A673 (cell line): ENCODE results near the gene TMEM61. TPM values are rescaled to one million over a fixed set of nuclear protein-coding genes. Genes with fewer than 3 reads are reported as not detected.

Source experiments
- BruUV-seq: library from RNA; stranded (reverse); fragments of 400-500 nt; replicated peaks from 2 replicates; lab custom pipeline; 2021; lab: Mats Ljungman, UMichigan
- CTCF ChIA-PET: fragments of 300-600 bp; sonication (Branson Sonifier 250); formaldehyde crosslinking; loops from one replicate; lab custom pipeline; 2022; ENCODE audit warnings: antibody characterized with exemption; lab: Charles Lee
- POLR2A ChIA-PET: fragments of 300-600 bp; sonication (Branson Sonifier 250); formaldehyde crosslinking; loops from one replicate; lab custom pipeline; 2022; ENCODE audit warnings: antibody characterized with exemption; ENCODE audit not compliant: low non-redundant PET; lab: Charles Lee
- DNase-seq: peaks from one replicate; pipeline ENCODE4 v3.0.0-alpha.2; 2015; ENCODE audit warnings: low spot score
- H3K27ac ChIP-seq: fragments of 200-600 bp; sonication (generic); 2 replicates; pipeline ENCODE4 v1.5.1; 2016; ENCODE audit warnings: mixed run types, low read depth, mild to moderate bottlenecking, mixed read lengths, antibody characterized with exemption, low read length; ENCODE audit not compliant: poor library complexity, severe bottlenecking
- H3K27me3 ChIP-seq: fragments of 200-600 bp; sonication (generic); replicated peaks from 2 replicates; pipeline ENCODE4 v1.6.1; 2017; ENCODE audit warnings: mixed run types, low read depth, mild to moderate bottlenecking, mixed read lengths, antibody characterized with exemption, low read length; ENCODE audit not compliant: insufficient read depth, poor library complexity
- H3K36me3 ChIP-seq: fragments of 200-600 bp; sonication (generic); 2 replicates; pipeline ENCODE4 v1.6.1; 2016; ENCODE audit warnings: mixed run types, mild to moderate bottlenecking, mixed read lengths, antibody characterized with exemption, low read length; ENCODE audit not compliant: insufficient read depth, poor library complexity, severe bottlenecking
- H3K4me1 ChIP-seq: fragments of 200-600 bp; sonication (generic); 2 replicates; pipeline ENCODE4 v1.6.1; 2017; ENCODE audit warnings: mixed run types, mild to moderate bottlenecking, mixed read lengths, antibody characterized with exemption, low read length; ENCODE audit not compliant: insufficient read depth, poor library complexity, severe bottlenecking
- H3K4me3 ChIP-seq: fragments of 200-600 bp; sonication (generic); 2 replicates; pipeline ENCODE4 v1.5.1; 2016; ENCODE audit warnings: low read depth, mixed run types, mild to moderate bottlenecking, mixed read lengths, low read length; ENCODE audit not compliant: poor library complexity, severe bottlenecking
- H3K9me3 ChIP-seq: fragments of 200-600 bp; sonication (generic); 2 replicates; pipeline ENCODE4 v1.6.1; 2016; ENCODE audit warnings: mixed run types, low read depth, mild to moderate bottlenecking, mixed read lengths, antibody characterized with exemption, low read length; ENCODE audit not compliant: poor library complexity, severe bottlenecking
- CTCF ChIP-seq: fragments of 300-800, 200-600 bp; sonication (generic); conservative IDR thresholded peaks from 2 replicates; pipeline ENCODE4 v1.5.1; 2017; ENCODE audit warnings: low read depth, mild to moderate bottlenecking, antibody characterized with exemption, low read length, moderate library complexity, mixed read lengths
- EZH2 ChIP-seq: fragments of 200-600 bp; sonication (generic); IDR thresholded peaks from 2 replicates; pipeline ENCODE4 v1.6.1; 2017; ENCODE audit warnings: borderline replicate concordance, low read depth, mild to moderate bottlenecking, mixed read lengths, antibody characterized with exemption, low read length; ENCODE audit not compliant: poor library complexity, severe bottlenecking
- intact Hi-C: fragments of 100-400 bp; cut with micrococcal nuclease; formaldehyde crosslinking; loops from one replicate; pipeline ENCODE4 v1.10.0; 2022; ENCODE audit not compliant: unreplicated experiment
- total RNA-seq: library from RNA; stranded (reverse); gene quantifications from 2 replicates; pipeline ENCODE4 v1.2.3, GENCODE V29; 2021

TMEM61 gene
- total RNA-seq, 1 experiment from 2014 or later, result not detected

GRCh38 chr1:55041613-55042012 is 61.2 kb downstream of the TMEM61 start:
- H3K36me3 ChIP-seq, result peaks cover 29% of the 10 kb centered on the region
- intact Hi-C loops, result no loop called here
- no peaks in the 10 kb centered on the region for H3K9me3 ChIP-seq
- peak overlapping the region; percentile 83 for H3K4me3 ChIP-seq
- H3K27ac ChIP-seq, result no peak overlapping the region
- no peak for TF ChIP-seq CTCF
- TF ChIP-seq EZH2, result no peak
- peaks cover 19% of the 10 kb centered on the region for H3K4me1 ChIP-seq
- CTCF ChIA-PET, result interaction anchor here (0.6 kb wide), 1 partner anchor 20 kb away, joined by 3 read pairs; no protein-coding TSS in a partner anchor
- DNase-seq, result no peak
- H3K27me3 ChIP-seq, result no peaks in the 10 kb centered on the region
- POLR2A ChIA-PET, result no interaction called here
- BruUV-seq, result no TSS peak

Other genes with a start within 250 kb of the TMEM61 start
- 6.9 and 7.0 TPM in 2 replicates for gene PARS2, start 216.1 kb upstream of the TMEM61 start, total RNA-seq
- not detected in 2 replicates for gene TTC22, start 179.3 kb upstream of the TMEM61 start, total RNA-seq
- 245 and 273 TPM in 2 replicates for gene DHCR24, start 93.4 kb upstream of the TMEM61 start, total RNA-seq
- not detected in 2 replicates for gene BSND, start 18.3 kb downstream of the TMEM61 start, total RNA-seq
- gene PCSK9, start 58.9 kb downstream of the TMEM61 start, total RNA-seq, result 38.9 and 41.9 TPM in 2 replicates
- gene USP24, start 234.7 kb downstream of the TMEM61 start, total RNA-seq, result 53.0 and 54.6 TPM in 2 replicates